DOHH2 (cell line): ENCODE results near the gene KCTD13.

ENCODE experiments used
- CTCF ChIP-seq: fragments of 200-600 bp; sonication (generic); IDR thresholded peaks from one replicate; pipeline ENCODE4 v1.5.1; 2014; ENCODE audit warnings: antibody characterized with exemption, mild to moderate bottlenecking, low read depth, low read length; ENCODE audit not compliant: poor library complexity, severe bottlenecking
- EZH2phosphoT487 ChIP-seq: fragments of 200-600 bp; sonication (generic); IDR thresholded peaks from 2 replicates; pipeline ENCODE4 v1.6.1; 2017; ENCODE audit warnings: borderline replicate concordance, mild to moderate bottlenecking, antibody characterized with exemption, low read length, moderate library complexity, mixed read lengths

DNA sequence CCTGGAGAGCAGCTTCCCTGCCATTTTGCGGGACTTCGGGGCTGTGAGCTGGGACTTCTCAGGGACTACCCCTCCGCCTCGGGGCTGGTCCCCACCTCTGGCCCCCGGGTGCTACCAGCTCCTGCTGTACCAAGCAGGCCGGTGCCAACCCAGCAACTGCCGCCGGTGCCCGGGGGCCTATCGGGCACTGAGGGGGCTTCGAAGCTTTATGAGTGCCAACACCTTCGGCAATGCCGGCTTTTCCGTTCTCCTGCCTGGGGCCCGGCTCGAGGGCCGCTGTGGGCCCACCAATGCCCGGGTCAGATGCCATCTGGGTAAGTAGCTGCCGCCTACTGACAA is 24.4 kb downstream of the KCTD13 start:
- TF ChIP-seq CTCF (no peak), EZH2phosphoT487 (no peak)
